Activated CD4-positive, alpha-beta T cell treated with anti-CD3 and anti-CD28 coated beads for 36 hours (primary cell): ENCODE results near the gene DBET. TPM values are rescaled to one million over a fixed set of nuclear protein-coding genes. Genes with fewer than 3 reads are reported as not detected.
"Not testable (repeated sequence)": the region's sequence is repeated elsewhere in the genome, so short reads cannot be mapped to it uniquely, and the experiment has no call there.

Experiments used
- ATAC-seq: fragments of 200-7000 bp; cut with Tn5 transposase; one replicate; pipeline ENCODE4 v1.10.0; 2021; ENCODE audit warnings: mild to moderate bottlenecking, moderate library complexity
- CTCF ChIA-PET: fragments of 350-600 bp; sonication (Branson Sonifier 250); formaldehyde crosslinking; loops from one replicate; lab custom pipeline; 2021; ENCODE audit warnings: antibody characterized with exemption; lab: Charles Lee
- POLR2A ChIA-PET: fragments of 350-600 bp; sonication (Branson Sonifier 250); formaldehyde crosslinking; loops from one replicate; lab custom pipeline; 2021; ENCODE audit warnings: antibody characterized with exemption, inconsistent platforms; lab: Charles Lee
- DNase-seq: peaks from one replicate; pipeline ENCODE4 v3.0.0-alpha.2; 2020
- H3K27ac Mint-ChIP-seq: one replicate; pipeline ENCODE4 v1.8.0; 2021; ENCODE audit warnings: mixed read lengths
- H3K27me3 Mint-ChIP-seq: one replicate; pipeline ENCODE4 v1.8.0; 2021; ENCODE audit warnings: mixed read lengths
- H3K36me3 Mint-ChIP-seq: one replicate; pipeline ENCODE4 v1.8.0; 2021; ENCODE audit warnings: low read depth, mixed read lengths
- H3K4me1 Mint-ChIP-seq: one replicate; pipeline ENCODE4 v1.8.0; 2021; ENCODE audit warnings: mixed read lengths
- H3K4me3 Mint-ChIP-seq: one replicate; pipeline ENCODE4 v1.8.0; 2021; ENCODE audit warnings: mild to moderate bottlenecking, moderate library complexity, mixed read lengths
- H3K9me3 Mint-ChIP-seq: one replicate; pipeline ENCODE4 v1.8.0; 2021; ENCODE audit warnings: low read depth, mixed read lengths
- intact Hi-C, 2 experiments: fragments of 100-400 bp; cut with DNase I in 1 of 2; cut with micrococcal nuclease in 1 of 2; formaldehyde crosslinking; loops; one replicate each; pipeline versions ENCODE4 v1.14.2 to v1.15.1; 2022 to 2024; cut with DNase I, micrococcal nuclease
- total RNA-seq, 2 experiments: library from RNA; stranded (reverse); gene quantifications; one replicate each; pipeline ENCODE4 v1.2.3, GENCODE V29; 2021

Gene DBET
- total RNA-seq, 2 experiments from 2014 or later = not detected

DNA sequence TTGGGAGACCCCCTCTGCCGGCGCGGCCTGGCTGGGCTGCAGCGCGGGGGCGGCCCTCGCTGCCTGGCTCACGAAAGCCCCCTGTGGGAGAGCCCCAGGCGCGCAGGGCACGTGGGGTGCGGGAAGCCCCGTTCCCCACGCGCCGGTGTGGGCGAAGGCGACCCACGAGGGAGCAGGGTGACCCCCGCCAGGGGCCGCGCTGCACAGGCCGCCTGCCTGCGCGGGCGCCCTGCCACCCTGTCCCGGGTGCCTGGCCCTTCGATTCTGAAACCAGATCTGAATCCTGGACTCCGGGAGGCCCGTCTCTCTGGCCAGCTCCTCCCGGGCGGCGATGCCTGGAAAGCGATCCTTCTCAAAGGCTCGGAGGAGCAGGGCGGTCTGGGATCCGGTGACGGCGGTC, 42.3 kb upstream of the DBET start:
- H3K27ac Mint-ChIP-seq, H3K9me3 Mint-ChIP-seq, H3K36me3 Mint-ChIP-seq, DNase-seq, ATAC-seq, H3K4me3 Mint-ChIP-seq, POLR2A ChIA-PET, CTCF ChIA-PET: not testable (repeated sequence)
- intact Hi-C loops = loop anchor here in 1 of 2 experiments (5.0 kb wide), 1 partner anchor 80 kb away; the partner anchor contains the start of gene FRG1
- Mint-ChIP-seq H3K27me3 (peaks cover 40% of the 10 kb centered on the region), H3K4me1 (peaks cover 27% of the 10 kb centered on the region)

DNA sequence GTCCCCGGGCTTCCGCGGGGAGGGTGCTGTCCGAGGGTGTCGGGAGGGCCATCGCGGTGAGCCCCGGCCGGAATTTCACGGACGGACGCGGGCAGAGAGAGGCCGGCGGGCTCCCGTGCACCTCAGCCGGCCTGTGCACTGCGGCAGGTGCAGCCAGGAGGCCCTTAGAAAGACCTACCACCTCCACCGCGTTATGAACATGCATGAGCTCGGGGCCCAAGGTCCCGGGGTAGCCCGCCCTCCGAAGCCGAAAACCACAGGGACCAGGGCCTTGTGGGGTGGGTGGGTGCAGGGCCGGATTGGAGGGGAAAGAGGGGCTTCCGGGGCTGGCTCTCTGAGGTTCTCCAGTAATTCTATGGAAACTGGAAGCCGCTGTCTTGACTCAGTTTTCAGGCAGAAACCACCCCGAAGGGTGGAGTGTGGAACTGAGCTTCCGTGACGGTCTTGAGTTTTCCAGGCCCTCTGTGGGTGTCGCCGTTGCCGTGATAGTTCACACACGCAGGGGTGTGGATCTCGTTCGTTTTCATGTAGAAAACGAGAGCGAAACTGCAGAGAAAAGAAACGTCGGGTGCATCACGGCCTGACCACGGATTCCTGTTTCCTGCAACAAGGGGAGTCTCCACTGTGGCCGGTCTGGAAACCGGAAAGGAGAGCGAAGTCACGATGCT, 41.6 kb upstream of the DBET start:
- intact Hi-C loops = loop anchor here in 1 of 2 experiments (5.0 kb wide), 1 partner anchor 80 kb away; the partner anchor contains the start of gene FRG1
- CTCF ChIA-PET, POLR2A ChIA-PET, H3K9me3 Mint-ChIP-seq, H3K27ac Mint-ChIP-seq, H3K36me3 Mint-ChIP-seq: not testable (repeated sequence)
- peak; percentile 20 for ATAC-seq
- H3K4me1 Mint-ChIP-seq = peaks cover 26% of the 10 kb centered on the region
- H3K27me3 Mint-ChIP-seq = peaks cover 36% of the 10 kb centered on the region
- peak; percentile 30 for DNase-seq
- peak overlapping the region; percentile 53 for H3K4me3 Mint-ChIP-seq

DNA sequence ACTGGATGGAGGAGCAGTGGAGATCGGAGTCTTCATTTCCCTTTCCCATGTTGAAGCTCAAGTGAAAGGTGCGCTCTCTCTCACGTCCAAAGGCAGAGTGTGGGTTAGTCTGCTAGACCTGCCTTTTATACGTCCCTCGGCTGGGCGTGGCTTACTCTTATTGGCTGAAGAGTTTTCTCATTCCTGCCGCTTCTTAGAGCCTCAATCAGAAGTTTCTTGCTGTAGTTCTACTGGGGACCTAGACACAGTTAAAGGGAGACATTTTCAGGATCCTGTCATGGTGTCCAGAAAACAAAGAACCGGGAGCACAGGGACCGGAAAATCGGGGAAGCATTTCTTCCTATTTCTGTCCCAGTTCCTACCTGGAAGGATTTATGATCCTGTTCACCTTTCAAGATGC, 37.1 kb upstream of the DBET start, which contains the start of gene FRG2:
FRG2 (minus strand) TSS at position 101 of the 400 bp plus-strand sequence; CDS start at position 49, 52 bp downstream.
- H3K9me3 Mint-ChIP-seq, DNase-seq, ATAC-seq, H3K4me1 Mint-ChIP-seq, H3K36me3 Mint-ChIP-seq, POLR2A ChIA-PET, H3K4me3 Mint-ChIP-seq, H3K27ac Mint-ChIP-seq, CTCF ChIA-PET, intact Hi-C loops, H3K27me3 Mint-ChIP-seq: not testable (repeated sequence)

DNA sequence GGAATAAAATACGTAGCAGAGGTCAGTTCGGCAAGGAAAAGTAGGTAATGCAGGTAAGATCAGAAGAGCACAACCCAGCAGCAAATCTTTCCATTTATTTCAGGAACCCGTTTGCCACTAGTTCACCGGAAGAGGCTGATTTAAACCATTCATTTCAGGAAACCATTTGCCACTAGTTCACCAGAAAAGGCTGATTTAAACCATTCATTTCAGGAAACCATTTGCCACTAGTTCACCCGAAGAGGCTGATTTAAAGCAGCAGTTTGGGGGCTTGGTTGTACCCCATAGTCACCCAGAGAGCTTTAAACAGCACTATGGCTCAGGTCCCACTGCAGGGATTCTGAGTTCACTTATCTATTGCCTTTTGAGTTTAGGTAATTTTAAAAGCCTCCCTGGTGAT, 33.0 kb upstream of the DBET start:
- H3K27ac Mint-ChIP-seq, DNase-seq, H3K9me3 Mint-ChIP-seq, H3K4me3 Mint-ChIP-seq, POLR2A ChIA-PET, H3K4me1 Mint-ChIP-seq, H3K27me3 Mint-ChIP-seq, H3K36me3 Mint-ChIP-seq, intact Hi-C loops, CTCF ChIA-PET: not testable (repeated sequence)
- peak; percentile 30 for ATAC-seq

DNA sequence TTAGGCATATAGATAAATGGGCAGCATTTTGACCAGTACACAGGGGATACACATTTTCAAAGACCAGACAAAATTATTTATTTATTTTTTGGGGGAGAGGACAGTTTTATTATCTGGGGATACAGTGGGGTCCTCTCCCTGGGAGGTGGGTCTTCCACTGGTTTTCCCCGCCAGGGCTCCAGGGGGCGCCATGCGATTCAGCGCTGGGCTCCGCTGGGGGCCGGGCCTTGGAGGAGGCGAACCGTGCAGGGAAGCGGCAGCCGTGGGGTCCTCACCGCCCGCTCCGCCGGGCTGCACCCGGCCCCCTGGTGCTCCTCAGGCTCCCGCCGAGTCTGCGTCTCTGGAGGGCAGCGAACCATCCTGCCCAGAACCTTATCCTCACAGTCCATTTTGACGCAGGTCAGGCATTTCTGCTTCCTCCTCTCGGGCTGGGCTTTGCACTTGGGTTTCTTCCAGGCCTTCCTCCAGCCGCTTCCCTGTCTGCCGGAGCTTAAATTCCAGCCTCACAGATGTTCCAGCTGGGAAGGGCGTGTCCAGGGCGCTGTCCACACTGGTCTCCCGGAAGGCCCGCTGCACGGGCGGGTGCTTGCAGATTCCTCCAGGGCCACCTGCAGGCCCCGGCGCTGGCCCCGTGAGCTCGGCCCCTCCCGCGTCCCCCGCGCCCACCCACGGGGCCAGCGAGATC, 26.5 kb upstream of the DBET start:
- H3K27ac Mint-ChIP-seq, CTCF ChIA-PET, H3K4me3 Mint-ChIP-seq, H3K9me3 Mint-ChIP-seq, H3K27me3 Mint-ChIP-seq, intact Hi-C loops, H3K4me1 Mint-ChIP-seq, H3K36me3 Mint-ChIP-seq, POLR2A ChIA-PET: not testable (repeated sequence)
- ATAC-seq = peak; percentile 69
- DNase-seq = peak; percentile 11

DNA sequence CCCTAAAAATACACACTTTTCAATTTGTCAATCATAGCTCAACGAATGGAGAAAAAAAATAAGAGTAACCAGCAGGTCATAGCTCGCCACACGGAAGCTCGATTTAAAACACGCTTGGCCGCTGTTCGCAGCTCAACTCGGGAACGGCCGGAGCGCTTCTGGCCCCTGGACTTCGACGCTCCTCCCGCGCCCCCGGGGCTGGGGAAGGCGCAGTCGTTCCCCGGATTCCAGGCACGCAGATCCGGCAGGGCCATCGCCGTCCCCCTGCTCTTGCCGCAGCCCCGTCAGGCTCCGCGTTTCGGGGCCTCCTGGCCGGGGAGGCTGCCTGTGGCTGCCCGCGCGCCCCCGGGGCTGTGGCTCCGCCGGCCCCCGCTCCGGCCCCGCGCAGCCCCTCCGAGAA, 23.4 kb upstream of the DBET start:
- ATAC-seq, H3K27ac Mint-ChIP-seq, H3K4me3 Mint-ChIP-seq, CTCF ChIA-PET, H3K27me3 Mint-ChIP-seq, DNase-seq, H3K9me3 Mint-ChIP-seq, H3K4me1 Mint-ChIP-seq, intact Hi-C loops, POLR2A ChIA-PET, H3K36me3 Mint-ChIP-seq: not testable (repeated sequence)

DNA sequence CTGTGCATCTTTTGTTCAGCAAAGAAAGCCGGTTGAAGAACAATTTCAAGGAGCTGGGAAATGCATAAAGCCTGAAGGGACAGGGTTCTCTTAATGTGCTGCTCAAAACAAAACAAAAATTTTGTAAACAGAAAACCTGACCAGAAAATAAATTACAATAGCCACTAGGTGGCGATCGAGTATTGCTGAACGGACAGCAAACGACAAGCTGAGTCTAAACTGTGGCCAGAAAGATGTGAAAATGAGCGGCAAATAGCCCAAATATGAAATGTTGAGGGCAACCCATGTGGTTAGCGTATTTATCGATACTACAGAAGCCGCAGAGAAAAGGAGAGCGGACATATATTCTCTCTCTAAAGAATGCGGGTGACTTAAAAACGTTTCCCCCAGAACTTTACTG, 16.7 kb upstream of the DBET start:
- DNase-seq, ATAC-seq, H3K4me1 Mint-ChIP-seq, H3K4me3 Mint-ChIP-seq, H3K27ac Mint-ChIP-seq, H3K27me3 Mint-ChIP-seq, POLR2A ChIA-PET, H3K36me3 Mint-ChIP-seq, CTCF ChIA-PET, intact Hi-C loops, H3K9me3 Mint-ChIP-seq: not testable (repeated sequence)

DNA sequence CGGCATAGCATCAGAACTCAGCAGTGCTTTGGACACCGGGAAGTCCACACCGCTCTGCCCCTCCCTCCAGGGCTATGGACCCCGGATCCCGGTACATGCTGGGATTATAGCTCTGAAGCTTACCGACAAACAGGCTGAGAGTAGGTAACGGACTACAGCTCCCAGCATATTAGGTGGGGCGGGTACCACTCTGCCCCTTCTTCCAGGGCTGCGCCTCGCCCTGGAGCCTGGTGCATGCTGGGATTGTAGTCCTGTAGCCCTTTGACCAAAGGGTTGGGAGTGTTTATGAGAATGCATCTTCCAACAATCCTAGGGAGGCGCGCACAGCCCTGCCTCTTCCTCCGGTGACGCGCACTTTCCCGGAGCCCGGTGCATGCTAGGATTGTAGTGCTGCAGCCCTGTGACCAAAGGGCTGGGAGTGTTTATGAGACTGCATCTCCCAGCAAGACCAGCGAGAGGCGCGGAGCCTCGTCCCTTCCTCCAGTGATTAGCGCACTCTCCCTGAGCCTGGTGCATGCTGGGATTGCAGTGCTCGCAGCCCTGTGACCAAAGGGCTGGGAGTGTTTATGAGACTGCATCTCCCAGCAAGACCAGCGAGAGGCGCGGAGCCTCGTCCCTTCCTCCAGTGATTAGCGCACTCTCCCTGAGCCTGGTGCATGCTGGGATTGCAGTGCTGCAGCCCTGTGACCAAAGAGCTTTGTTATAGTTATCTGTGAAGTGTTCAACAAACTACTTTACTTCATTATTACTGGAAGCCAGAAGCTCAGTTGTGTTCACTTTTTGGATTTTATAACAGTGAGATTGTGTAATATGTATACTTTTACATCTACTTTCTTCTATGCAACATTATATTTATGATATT, 14.7 kb upstream of the DBET start:
- H3K27ac Mint-ChIP-seq, H3K9me3 Mint-ChIP-seq, H3K27me3 Mint-ChIP-seq, H3K36me3 Mint-ChIP-seq, intact Hi-C loops, ATAC-seq, H3K4me3 Mint-ChIP-seq, H3K4me1 Mint-ChIP-seq, DNase-seq, CTCF ChIA-PET, POLR2A ChIA-PET: not testable (repeated sequence)

DNA sequence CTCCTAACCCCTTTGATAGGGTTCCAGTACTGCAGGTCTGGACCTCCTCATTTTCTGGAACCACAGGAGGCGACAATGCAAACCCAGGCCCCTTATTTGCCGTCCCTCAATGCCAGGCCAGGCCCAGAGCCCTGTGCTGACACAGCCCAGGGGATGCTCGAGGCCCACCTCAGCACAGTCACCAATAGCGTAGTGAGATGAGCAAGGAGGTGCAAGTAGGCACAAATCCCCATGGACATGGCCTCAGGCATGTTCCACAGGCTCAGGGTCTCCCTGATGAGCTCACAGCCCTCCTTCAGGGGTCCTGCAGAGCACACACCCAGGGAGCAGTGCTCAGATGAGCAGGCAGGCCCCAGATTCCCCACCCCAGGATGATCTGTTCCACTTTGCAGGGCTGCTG, 5.3 kb upstream of the DBET start:
- DNase-seq, H3K27ac Mint-ChIP-seq, H3K27me3 Mint-ChIP-seq, intact Hi-C loops, H3K4me3 Mint-ChIP-seq, H3K9me3 Mint-ChIP-seq, POLR2A ChIA-PET, H3K4me1 Mint-ChIP-seq, CTCF ChIA-PET, ATAC-seq, H3K36me3 Mint-ChIP-seq: not testable (repeated sequence)

DNA sequence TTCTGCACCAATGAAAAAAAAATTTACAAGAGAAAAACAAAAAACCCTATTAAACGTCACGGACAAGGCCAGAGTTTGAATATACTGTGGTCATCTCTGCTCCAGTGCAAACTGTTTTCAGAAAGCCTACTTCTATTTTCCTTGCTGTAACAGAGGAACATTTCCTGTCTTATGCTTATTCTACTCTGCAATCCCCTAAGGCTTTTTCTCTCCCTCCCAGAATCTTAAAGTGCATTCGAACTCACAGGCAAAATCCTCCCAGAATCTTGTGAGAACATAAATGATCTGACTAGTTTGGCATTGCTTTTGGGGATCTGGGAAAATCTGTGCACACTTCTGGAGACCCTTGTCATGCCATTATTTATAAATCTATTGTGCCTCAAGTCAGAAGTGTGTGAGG, 503 bp downstream of the DBET start:
- ATAC-seq, CTCF ChIA-PET, H3K4me1 Mint-ChIP-seq, H3K4me3 Mint-ChIP-seq, POLR2A ChIA-PET, DNase-seq, H3K9me3 Mint-ChIP-seq, H3K27me3 Mint-ChIP-seq, H3K27ac Mint-ChIP-seq, H3K36me3 Mint-ChIP-seq, intact Hi-C loops: not testable (repeated sequence)

DNA sequence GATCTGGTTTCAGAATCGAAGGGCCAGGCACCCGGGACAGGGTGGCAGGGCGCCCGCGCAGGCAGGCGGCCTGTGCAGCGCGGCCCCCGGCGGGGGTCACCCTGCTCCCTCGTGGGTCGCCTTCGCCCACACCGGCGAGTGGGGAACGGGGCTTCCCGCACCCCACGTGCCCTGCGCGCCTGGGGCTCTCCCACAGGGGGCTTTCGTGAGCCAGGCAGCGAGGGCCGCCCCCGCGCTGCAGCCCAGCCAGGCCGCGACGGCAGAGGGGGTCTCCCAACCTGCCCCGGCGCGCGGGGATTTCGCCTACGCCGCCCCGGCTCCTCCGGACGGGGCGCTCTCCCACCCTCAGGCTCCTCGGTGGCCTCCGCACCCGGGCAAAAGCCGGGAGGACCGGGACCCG, 4.0 kb downstream of the DBET start:
- H3K27ac Mint-ChIP-seq, H3K4me1 Mint-ChIP-seq, H3K4me3 Mint-ChIP-seq, H3K9me3 Mint-ChIP-seq, intact Hi-C loops, H3K36me3 Mint-ChIP-seq, POLR2A ChIA-PET, H3K27me3 Mint-ChIP-seq, CTCF ChIA-PET, DNase-seq, ATAC-seq: not testable (repeated sequence)
